NCI-H1417 treated with DMSO at 0.1 percent for 48 hours (cell line): ENCODE measurements around the gene ZNF236.

Experiments used
- DNase-seq: peaks from one replicate; lab custom pipeline; 2025; lab: John Stamatoyannopoulos, UW

The ZNF236 gene

DNA sequence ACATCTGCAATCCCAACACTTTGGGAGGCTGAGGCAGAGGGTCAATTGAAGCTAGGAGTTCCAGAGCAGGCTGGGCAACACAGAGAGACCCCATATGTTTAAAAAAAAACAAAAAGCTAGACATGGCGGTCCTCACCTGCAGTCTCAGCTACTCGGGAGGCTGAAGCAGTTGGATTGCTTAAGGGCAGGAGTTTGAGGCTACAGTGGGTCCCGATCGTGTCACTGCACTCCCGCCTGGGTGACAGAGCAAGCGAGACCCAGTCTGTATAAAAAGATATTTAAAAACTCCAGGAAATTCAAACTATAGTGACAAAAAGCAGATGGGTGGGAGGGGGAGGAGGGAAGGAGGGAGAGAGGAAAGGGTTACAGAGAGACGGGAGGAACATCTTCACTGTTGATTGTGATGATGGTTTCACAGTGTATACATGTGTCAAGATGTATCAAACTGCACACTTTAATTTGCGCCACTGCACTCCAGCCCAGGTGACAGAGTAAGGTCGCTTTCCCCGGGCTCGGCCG is 942 bp upstream of the ZNF236 start:
- DNase-seq, result no peak

DNA sequence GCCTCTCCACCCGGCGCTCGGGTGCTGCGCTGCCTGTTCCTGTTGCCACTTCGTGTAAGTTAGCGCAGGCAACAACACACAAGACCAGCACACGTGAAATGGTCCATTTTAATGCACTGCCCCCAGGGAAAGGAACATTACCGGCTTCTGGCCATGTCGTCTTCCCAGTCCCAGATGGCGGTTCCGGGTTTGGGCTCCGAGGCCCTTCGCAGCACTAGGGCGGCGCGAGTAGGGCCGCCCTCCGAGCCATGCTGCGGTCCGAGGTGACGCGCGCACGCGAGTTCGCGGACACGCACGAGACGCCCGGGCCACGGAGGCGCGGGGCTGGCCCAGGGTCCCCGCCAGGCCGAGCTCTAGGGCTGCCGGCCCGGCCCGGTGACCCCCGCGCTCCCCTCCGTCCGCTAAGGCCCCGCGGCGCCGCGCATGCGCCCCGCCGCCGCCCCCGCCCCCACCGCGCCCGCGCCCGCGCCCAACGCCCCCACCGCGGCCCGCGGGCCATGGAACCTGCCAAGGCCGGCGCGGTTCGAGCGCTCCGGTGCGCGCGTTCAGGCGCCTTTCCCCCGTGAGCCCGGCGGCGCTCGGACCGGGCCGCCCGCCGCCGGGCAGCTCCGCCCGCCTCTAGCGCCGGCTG is 367 bp upstream of the ZNF236 start:
- no peak for DNase-seq

DNA sequence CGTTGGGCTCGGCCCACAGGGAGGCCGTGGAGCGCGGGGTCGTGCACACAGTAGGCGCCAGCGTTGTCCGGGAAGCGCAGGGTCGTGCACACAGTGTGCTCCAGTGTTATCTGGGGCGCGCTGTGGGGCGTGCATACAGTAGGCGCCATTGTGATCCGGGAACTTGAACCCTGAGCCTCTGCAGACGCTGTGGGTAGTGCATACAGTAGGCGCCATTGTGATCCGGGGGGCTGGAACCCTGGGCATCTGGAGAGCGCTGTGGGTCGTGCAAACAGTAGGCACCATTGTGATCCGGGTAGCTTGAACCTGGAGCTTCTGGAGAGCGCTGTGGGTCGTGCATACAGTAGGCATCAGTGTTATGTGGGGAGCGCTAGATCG is 793 bp downstream of the ZNF236 start:
- no peak for DNase-seq

DNA sequence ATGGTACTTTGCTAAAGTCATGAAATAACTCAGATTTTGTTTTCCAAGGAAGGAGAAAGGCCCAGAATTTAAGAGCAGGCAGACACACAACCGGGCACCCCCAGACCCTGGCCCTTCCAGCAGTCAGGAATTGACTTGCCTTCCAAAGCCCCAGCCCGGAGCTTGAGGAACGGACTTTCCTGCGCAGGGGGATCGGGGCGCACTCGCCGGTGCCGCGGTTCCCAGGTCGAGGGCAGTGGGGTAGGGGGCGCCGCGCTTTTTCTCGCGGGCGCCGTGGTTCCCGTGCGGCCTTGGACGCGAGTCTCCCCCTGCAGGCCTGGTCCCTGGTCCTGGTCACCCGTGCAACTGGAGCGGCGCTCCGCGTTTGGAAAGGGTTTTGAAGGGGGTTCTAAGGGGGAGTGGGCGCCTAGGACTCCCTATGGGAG is 1.2 kb downstream of the ZNF236 start:
- no peak for DNase-seq

DNA sequence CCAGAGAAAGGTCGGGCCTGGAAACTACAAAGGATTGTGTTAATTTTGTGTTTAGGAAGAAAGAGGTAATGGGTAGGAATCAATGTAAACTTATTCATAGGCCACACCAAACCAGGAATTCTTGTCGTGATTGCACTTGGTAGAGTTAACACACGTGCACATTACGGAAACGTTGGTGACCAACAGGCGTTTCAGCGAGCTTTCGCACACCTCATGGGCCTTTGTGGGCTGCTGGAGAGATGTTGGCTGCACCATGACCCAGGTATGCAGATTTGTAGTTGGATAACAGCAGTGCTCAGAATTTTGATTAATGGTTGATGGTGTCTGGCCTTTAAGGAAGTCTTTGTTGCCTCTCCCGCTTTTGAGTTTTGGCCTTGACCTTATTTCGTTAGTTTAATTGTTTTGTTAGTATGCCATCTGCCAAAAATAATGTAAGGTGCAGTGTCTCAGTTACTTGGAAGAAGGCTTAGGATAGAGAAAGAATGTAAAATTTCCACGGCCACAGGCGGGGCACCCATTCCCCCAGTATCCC is 1.9 kb downstream of the ZNF236 start:
- DNase-seq, result no peak

DNA sequence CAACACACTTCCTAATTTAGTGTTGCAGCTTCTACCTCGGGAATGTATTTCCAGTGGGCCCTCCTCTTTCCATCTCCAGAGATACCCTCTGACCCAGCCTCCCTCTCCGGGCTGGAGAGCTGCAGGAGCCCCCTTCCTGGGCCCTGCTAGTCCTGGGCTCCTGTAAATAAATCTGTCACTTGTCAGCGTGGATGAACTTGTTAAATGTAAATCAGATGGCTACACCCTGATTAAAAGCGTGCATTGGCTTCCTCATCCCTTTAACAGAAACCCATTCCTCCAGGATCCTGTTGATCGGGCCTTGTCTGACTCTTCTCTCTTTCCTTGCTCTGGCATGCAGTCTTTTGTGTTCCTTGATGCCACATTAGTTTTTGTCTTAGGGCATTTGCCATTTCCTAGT is 2.4 kb downstream of the ZNF236 start:
- DNase-seq, result no peak

DNA sequence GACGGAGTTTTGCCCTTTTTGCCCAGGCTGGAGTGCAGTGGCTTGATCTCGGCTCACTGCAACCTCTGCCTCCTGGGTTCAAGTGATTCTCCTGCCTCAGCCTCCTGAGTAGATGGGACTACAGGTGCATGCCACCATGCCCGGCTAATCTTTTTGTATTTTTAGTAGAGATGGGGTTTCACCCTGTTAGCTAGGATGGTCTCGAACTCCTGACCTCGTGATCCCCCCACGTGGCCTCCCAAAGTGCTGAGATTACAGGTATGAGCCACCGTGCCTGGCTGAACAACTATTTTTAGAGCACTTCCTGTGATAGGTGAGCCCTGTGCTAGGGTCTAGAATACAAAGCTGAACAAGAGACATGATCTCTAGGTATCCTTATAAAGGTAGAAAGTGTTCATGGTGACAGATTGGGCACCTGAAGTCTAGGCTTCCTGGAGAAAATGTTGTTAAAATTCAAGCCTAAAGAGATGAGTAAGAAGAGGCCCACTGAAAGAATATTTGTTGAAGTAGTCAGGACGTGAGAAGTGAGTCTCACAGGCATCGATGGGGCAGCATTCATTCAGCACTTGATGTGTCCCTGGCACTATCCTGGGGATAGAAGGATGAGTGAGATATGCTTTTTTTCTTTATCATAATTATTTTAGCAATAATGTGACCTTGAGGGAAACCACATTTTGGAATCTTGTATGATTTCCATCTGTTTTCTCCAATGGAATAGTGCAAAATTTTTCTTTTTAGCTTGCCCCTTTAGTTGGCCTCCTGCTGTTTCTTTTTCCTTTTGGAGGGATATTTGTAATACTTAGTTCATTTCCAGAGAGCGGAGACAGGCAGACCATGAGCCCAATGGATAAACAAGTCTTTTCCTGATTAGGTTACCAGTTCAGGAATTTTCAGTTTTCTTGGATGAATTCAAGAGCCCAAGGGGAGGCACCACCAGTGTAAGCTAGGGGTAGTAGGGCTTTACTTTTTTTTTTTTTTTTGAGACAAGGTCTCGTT is 5.1 kb downstream of the ZNF236 start:
- no peak for DNase-seq

DNA sequence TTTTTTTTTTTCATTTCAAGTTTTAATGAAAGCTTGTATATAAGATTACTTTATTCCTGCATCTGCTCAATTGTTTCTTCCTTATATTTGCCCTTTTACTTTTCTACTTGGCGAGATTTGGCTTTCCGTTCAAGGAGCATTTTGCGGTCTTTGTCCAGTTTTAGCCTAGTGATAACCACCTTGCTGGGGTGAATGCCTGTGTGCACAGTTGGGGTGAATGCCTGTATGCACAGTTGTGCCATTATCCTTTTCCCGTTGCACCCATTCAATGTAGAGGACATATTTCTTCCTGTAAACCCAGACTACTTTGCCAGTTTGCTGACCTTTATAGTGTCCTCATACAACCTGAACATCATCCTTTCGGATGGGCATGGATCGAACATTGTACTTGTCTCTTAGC is 12.0 kb downstream of the ZNF236 start:
- no peak for DNase-seq

DNA sequence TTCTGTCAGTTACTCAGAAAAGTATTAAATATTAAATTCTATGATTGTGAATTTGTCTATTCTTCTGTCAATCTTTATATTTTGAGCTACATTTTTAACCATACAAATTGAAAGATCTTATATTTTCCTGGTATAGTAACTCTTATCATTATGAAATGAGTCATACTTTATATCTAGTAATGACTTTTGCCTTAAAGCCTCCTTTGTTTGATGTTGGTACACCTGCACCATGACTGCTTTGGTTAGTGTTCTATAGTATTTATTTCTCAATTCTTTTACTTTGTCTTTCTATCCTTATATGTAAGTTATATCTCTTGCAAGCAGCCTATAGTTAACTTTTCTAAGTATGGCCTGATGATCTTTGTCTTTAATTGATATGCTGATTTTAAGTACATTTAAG is 13.0 kb downstream of the ZNF236 start:
- DNase-seq, result no peak

DNA sequence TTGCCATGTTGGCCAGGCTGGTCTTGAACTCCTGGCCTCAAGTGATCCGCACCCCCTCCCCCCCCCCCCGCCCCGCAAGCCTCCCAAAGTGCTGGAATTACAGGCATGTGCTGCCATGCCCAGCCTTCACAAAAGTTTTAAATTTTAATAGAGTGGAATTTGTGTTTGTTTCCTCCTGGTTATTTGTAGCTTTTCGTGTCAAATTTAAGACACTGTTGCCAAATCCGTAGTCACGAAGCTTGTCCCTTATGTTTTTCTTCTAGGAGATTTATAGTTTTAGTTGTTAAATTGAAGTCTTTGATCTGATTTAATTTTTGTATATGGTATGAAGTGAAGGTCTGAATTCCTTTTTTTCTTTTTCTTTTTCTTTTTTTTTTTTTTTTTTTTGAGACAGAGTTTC is 14.7 kb downstream of the ZNF236 start:
- no peak for DNase-seq

DNA sequence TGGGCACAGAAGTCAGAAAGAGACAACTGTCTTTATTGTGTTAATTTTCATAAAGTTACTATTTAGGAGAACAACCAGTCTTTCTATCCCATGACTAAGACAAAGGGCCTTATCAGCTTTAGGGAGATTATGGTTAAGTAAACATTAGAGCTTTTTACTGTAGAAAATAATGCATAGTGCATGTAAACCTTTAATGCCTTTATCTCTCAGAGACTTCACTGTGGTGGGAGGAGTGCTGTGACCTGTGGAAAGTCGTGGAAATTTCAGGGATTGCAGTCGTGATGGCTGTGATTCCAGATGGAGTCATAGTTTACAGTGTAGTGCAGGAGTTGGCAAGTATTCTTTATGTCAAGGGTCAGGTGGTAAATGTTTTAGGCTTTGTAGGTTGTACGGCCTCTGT is 15.8 kb downstream of the ZNF236 start:
- no peak for DNase-seq

DNA sequence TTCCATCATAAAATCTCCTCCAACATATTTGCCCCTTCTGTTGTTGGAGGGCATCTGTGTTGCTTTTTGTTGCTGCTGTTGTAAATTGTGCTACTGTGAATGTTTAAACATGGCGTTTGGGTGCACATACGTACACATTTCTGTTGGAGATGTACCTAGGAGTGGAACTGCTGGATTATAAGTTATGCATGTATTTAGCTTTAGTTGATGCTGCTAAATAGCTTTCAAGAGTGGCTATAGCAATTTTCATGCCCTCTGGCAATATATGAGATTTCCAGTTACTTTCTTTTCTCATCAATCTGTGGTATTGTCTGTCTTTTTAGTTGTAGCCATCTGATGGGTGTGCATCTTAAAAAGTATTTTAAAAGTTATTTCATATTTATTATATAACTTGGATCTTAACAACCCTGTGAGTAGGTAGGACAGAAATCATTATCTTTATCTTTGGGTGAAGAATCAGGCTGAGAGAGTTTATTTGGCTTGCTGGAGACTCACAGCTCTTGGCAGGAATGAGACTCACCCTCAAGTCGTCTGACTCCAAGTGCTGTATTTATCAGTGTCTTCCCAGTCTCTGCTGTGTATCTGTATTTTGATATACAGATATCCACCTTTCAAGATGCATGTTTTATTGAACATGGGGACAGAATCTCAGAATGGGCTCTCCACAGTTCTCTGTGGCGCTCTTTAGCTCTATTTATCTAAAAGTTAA is 16.9 kb downstream of the ZNF236 start:
- DNase-seq, result no peak

DNA sequence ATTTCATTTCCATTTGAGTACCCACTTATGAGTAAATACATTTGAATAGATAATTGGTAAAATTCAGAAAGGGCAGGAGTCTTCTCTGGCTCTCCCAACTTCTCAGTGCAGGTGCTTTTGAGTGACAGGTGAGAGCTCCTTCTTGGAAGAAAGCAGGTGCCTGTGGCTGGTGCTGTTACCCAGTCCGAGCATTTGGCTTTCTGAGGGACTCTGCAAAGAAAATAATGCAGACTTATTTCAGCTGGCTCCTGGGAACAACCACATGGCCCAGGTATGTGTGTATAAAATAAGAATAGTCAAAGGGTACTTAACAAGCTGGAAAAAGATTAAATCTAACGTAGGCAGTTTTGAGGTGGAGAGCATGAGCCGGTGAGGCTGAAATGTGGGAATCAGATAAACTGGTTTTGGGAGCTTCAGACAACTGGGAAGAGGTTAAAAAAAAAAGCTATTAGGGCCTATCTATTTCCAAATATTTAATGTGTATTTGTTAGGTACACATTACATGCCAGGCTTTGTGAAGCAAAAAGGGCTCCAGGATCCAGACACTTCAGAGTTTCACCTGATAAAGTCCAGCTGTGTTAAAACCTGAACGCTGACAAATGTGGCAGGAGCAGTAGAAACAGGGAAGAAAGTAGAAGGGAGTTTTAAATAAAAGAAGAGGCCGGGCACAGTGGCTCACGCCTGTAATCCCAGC is 20.6 kb downstream of the ZNF236 start:
- DNase-seq, result no peak

DNA sequence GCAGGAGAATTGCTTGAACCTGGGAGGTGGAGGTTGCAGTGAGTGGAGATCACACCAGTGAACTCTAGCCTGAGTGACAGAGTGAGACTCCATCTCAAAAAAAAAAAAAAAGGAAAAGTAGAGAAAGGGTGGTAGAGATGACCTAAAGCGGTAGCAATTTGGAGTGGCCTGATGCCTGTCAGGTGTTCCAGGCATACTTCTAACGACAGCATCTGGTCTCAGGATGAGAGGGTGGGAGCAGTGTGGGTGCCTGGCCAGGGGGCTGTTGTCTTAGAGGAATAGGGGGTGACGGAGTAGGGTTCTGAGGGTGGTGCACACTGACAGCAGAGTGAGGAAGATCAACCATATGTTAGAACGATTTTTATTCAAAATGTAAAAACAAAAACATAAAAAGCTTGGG is 21.8 kb downstream of the ZNF236 start:
- no peak for DNase-seq

DNA sequence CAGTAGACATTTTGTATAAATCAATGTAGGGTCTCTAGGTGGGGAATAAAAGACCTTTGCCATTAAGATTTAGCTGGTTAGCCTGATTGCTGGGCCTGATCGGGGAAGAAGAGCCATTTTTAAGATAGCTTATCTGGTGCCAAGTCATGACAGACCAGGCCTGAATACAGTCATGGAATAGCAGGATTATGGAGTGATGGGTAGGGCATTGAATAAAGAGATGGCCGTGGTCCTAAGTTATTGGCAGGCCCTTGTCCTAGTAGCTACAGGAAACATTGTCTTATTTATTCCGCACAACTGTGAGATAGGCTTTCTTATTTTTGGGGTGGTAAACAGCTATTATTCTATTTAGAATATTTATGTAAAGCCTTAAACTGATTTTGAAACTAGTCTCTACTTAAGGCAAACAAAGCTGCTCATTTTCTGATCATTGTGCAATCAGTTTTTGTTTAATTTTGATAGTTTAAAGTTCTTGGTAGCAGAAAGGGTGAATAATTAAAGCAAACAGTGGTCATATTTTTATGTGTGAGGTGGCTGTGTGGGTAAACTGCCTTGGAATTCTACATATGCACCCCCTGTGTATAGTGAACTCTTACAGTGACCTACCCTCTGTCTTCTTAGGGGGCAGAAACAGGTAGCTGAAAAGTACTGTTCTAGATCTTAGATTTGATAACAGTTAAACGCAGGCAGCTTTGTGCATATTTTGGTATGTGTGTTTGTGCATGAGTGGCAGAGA is 22.6 kb downstream of the ZNF236 start:
- no peak for DNase-seq

DNA sequence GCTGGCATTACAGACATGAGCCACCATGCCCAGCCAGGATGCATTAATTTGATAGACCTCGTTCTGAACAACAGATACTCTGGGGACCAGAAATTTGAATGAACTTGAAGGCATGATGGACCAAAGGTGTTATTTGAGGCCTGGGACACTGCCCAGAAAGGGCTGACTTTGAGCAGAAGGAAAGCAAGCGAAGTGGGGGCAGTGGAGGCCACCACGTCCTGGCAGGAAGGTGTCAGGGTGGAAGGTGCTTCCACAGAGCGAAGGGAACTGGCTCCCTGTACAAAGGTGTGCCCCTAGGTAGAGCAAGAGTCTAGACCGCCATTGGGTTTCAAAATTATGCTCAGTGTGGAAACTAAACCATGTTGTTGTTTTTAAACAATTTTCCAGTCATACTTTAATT is 23.9 kb downstream of the ZNF236 start:
- no peak for DNase-seq

DNA sequence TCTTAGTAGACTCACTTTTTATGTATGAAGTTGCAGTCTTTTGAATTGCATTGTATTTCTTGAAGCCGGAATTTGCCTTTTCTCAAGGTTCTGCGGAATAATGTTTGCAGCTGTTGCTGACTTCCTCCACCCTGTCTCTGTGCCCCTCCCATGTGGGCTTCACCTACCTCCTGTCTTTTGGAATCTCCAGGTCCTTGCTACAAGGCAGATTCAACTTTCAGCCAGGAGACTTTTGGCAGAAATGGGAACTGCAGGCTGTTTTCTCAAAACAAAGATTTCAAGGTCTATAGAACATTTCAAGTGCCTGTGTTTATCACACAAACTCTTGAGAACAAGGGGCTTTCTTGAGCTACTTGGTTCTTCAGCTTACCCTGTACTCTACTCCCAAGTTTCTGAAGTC is 25.6 kb downstream of the ZNF236 start:
- DNase-seq, result no peak

DNA sequence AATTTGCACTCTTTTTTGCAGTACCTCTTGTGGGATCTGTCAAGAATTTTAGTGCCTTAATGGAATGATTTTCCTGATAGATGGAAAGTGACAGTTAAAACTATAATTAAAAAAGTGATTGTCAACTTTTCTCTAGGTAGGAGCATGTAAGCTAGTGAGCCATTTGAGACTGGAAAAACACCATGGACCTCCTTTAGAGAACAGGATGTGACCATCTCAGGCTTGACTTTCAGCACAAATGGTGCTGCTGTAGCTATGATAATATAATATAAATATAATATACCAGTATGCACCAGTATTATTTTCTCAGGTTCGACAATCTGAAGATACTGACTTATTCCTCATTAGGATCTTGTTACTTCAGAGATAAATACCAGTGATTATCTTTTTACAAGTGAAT is 27.8 kb downstream of the ZNF236 start:
- DNase-seq, result no peak

DNA sequence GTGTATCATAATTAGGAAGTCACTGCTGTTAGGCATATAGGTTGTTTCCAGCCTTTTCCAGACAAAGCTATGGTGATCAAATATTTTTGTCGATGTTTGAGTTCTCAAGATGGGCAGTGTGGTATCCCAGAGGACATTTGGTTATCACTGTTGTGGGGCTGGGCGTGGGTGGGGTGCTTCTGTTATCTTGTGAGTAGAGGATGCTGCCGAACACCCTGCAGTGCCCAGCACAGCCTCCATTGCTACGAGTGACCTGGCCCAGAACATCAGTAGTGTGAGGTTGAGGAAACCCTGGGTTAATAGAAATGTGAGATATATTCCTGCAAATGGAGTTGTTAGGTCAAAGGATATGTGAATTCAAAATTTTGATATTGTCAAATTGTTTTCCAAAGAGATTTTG is 33.2 kb downstream of the ZNF236 start:
- no peak for DNase-seq

DNA sequence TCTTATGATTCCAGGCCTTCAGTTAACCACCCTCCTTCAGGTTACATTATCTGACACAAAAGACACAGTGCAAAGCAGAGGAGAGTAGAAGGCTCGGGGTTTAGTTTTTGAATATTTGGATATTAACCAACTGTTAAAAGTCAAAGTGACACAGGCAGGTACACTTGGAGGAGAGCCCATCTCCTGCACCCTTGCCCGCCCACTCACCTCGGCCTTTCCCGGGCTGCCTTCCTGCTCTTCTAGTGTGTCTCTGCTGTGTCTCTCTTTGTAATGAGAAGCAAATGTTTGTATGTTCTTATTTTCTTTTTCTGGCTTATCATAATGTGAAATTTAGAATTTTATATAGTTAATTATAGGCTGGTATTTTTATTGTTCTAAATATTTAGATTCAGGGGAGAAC is 35.1 kb downstream of the ZNF236 start:
- DNase-seq, result no peak
